Left lung (tissue), 10 donors: ENCODE results near the gene APBA2. TPM values are rescaled to one million over a fixed set of nuclear protein-coding genes. Genes with fewer than 3 reads are reported as not detected.

ENCODE experiments used
- ATAC-seq: fragments of 200-7000 bp; cut with Tn5 transposase; one replicate; pipeline ENCODE4 v1.9.1; 2020; ENCODE audit warnings: moderate library complexity
- DNase-seq, 4 donors: peaks; one replicate each; pipeline ENCODE4 v3.0.0-alpha.2; 2013 to 2020
- H3K27ac ChIP-seq, 2 donors: fragments of 200-600 bp; sonication (generic) in 1 of 2; one replicate each; pipeline versions ENCODE4 v1.5.0 to v1.8.0; 2020 to 2021
- H3K27me3 ChIP-seq, 2 donors: fragments of 200-600 bp; sonication (generic) in 1 of 2; one replicate each; pipeline versions ENCODE4 v1.5.0 to v1.8.0; 2020 to 2021
- H3K36me3 ChIP-seq, 2 donors: fragments of 200-600 bp; sonication (generic) in 1 of 2; one replicate each; pipeline versions ENCODE4 v1.5.0 to v1.8.0; 2020 to 2021
- H3K4me1 ChIP-seq, 2 donors: fragments of 200-600 bp; one replicate each; pipeline ENCODE4 v1.8.0; 2021
- H3K4me3 ChIP-seq, 2 donors: fragments of 200-600 bp; sonication (generic) in 1 of 2; one replicate each; pipeline versions ENCODE4 v1.5.0 to v1.8.0; 2020 to 2021; ENCODE audit warnings: mild to moderate bottlenecking in 1 of 2
- H3K9me3 ChIP-seq, 2 donors: fragments of 200-600 bp; sonication (generic) in 1 of 2; one replicate each; pipeline versions ENCODE4 v1.5.0 to v1.8.0; 2020 to 2021
- intact Hi-C, 2 donors: fragments of 100-400 bp; cut with DNase I; formaldehyde crosslinking; loops; one replicate each; pipeline versions ENCODE4 v1.11.2 to v1.14.2; 2022
- polyA plus RNA-seq, 6 donors: library from polyadenylated mRNA; unstranded; fragments of 120-200 nt; gene quantifications; one replicate each; pipeline ENCODE4 v1.2.1, GENCODE V29; 2013; ENCODE audit not compliant: insufficient read length in 6 of 6
- total RNA-seq, 2 donors: library from RNA; stranded (reverse); fragmentation: NEBNext Ultra II Directional; extraction: Animal tissue kit (Norgen Biotek cat#: 25700); gene quantifications; one replicate each; pipeline ENCODE4 v1.2.1, GENCODE V29; 2021
- TF ChIP-seq, protein P1 (sequence below), 2 donors: fragments of 200-600 bp; sonication (generic) in 1 of 2; IDR thresholded peaks; one replicate each; pipeline versions ENCODE4 v1.5.0 to v1.8.0; 2021; ENCODE audit warnings: antibody characterized with exemption in 2 of 2
- donor health status: DM: no; HTN: yes; CAD: no.
- donor health status: DM: no; HTN: no; CAD: no.

The APBA2 gene
- total and polyA plus RNA-seq, 8 donors = 3.9 to 18.4 (median 11.1) TPM

DNA sequence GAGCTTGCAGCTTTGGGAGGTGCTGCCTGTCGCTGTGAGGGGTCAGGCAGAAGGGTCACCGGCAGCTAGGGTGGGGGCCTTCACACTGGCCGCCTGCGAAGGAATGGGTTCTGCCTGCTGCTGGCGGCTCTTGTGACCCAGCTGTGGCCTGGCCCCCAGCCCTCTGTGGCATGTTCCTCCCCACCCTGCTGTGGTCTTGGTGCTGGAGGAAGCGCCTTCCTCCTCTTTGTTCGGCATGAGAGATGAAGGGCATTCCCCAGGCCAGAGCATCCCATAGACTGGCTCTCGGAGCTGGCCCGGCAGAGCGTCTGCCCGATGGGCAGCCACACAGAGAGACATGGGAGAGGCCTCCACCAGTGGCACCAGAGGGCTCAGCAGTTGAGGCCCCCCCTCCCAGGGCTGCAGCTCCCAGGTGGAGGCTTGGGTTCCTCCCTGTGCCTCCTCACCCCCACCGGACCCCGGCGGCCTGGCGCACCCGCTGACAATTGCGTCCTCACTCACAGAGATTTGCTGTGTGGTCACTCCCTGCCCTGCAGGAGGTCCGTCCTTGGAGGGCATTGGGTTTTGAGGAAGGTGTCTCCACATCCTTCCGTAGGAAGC lies 221.6 kb downstream of the APBA2 start:
- Histone ChIP-seq H3K4me3 (no peak overlapping the region), H3K36me3 (no peaks in the 10 kb centered on the region), H3K9me3 (no peaks in the 10 kb centered on the region), H3K4me1 (peaks cover 0 to 8% of the 10 kb centered on the region in 2 donors), H3K27me3 (peaks cover 0 to 31% of the 10 kb centered on the region in 2 donors), H3K27ac (no peak overlapping the region)
- DNase-seq = peak in 1 of 4 donors; percentile 67
- TF ChIP-seq, protein P1, sequence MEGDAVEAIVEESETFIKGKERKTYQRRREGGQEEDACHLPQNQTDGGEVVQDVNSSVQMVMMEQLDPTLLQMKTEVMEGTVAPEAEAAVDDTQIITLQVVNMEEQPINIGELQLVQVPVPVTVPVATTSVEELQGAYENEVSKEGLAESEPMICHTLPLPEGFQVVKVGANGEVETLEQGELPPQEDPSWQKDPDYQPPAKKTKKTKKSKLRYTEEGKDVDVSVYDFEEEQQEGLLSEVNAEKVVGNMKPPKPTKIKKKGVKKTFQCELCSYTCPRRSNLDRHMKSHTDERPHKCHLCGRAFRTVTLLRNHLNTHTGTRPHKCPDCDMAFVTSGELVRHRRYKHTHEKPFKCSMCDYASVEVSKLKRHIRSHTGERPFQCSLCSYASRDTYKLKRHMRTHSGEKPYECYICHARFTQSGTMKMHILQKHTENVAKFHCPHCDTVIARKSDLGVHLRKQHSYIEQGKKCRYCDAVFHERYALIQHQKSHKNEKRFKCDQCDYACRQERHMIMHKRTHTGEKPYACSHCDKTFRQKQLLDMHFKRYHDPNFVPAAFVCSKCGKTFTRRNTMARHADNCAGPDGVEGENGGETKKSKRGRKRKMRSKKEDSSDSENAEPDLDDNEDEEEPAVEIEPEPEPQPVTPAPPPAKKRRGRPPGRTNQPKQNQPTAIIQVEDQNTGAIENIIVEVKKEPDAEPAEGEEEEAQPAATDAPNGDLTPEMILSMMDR (IDR thresholded peaks at IDR 0.05) = no peak
- intact Hi-C loops = loop anchor here in 1 of 2 donors (10.0 kb wide), 1 partner anchor 223 kb away; the partner anchor contains the start of gene APBA2
- no peak for ATAC-seq

DNA sequence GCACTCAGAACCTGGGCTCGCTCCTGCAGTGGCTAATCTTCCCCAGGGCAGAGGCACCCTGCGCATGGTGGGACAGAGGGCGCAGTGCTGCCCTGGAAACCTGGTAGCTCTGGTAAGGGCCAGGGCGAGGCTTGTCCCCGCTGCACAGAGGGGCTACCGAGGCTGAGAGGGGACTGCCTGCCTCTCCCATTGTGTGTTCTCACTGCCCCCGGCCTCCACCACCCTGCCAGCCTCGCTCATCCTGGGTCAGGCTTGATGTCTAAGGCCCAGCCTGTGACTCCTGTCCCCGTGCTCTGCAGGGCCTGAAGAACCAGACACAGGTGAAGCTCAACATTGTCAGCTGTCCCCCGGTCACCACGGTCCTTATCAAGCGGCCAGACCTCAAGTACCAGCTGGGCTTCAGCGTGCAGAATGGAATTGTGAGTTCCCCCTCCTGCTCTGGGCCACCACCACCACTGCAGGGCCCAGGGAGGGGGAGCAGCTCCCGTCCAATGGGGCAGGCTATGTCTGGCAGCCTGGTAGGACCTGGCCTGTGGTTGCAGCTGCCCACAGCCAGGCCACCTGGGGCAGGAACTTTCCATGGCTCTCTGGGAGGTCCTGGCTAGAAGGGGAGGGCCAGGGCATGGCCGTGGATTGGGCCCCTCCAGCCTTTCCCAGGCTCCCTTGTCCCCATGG lies 222.3 kb downstream of the APBA2 start:
- peaks cover 0 to 8% of the 10 kb centered on the region in 2 donors for H3K4me1 ChIP-seq
- peaks cover 0 to 32% of the 10 kb centered on the region in 2 donors for H3K27me3 ChIP-seq
- TF ChIP-seq, protein P1 (IDR thresholded peaks at IDR 0.05) = no peak
- H3K36me3 ChIP-seq = no peaks in the 10 kb centered on the region
- intact Hi-C loops = loop anchor here in 1 of 2 donors (10.0 kb wide), 1 partner anchor 223 kb away; the partner anchor contains the start of gene APBA2
- no peaks in the 10 kb centered on the region for H3K9me3 ChIP-seq
- DNase-seq (peak in 1 of 4 donors; percentile 73), ATAC-seq (no peak)
- no peak overlapping the region for H3K27ac ChIP-seq
- H3K4me3 ChIP-seq = no peak overlapping the region

DNA sequence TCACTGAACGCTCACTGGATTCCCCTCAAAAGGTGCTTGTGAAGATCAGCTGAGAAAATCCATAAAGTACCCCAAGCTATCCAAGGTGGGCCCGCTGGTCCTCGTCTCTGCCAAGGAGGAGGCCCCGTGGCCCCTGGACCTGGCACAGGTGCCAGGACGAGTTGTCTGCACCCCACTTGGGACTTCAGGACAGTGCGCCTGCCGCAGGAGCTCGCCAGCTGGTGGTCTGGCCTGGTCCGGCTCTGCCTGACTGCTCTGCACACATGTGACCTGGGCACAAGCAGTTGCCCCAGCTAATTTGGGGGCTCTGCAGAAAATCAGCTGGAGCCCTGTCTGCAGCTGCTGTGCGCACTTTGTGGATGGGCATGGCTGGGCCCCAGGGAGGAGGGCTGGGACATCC lies 224.0 kb downstream of the APBA2 start:
- DNase-seq = peak in 1 of 4 donors; percentile 65
- Histone ChIP-seq H3K4me3 (no peak overlapping the region), H3K27me3 (peaks cover 0 to 33% of the 10 kb centered on the region in 2 donors), H3K27ac (no peak overlapping the region), H3K4me1 (no peaks in the 10 kb centered on the region), H3K36me3 (no peaks in the 10 kb centered on the region), H3K9me3 (no peaks in the 10 kb centered on the region)
- no peak for ATAC-seq
- TF ChIP-seq, protein P1 (IDR thresholded peaks at IDR 0.05) = no peak
- intact Hi-C loops = loop anchor here in 1 of 2 donors (10.0 kb wide), 1 partner anchor 225 kb away; the partner anchor contains the start of gene APBA2

DNA sequence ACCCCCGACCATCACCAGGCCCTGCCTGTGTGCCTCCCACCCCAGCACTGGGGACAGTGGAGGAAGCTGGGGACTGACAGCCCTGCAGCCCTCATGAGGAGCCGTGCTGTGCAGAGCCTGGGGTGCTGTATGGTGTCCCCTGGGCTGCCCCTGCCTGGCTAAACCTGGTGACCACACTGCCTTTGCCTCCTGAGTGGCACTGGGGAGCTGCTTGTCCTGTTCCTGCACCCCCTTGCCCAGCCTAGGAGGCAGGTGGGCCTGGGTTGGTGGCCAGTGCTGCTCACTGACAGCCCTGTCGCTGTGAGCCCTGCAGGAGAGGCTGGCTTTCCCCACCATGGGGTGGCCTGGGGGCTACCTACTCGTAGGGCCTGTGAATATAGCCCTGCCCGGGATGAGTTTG lies 224.4 kb downstream of the APBA2 start:
- Histone ChIP-seq H3K36me3 (no peaks in the 10 kb centered on the region), H3K27ac (no peak overlapping the region), H3K9me3 (no peaks in the 10 kb centered on the region), H3K27me3 (peaks cover 0 to 33% of the 10 kb centered on the region in 2 donors), H3K4me3 (no peak overlapping the region), H3K4me1 (peaks cover 0 to 1% of the 10 kb centered on the region in 2 donors)
- DNase-seq (peak in 1 of 4 donors; percentile 58), ATAC-seq (no peak)
- TF ChIP-seq, protein P1 (IDR thresholded peaks at IDR 0.05) = no peak
- intact Hi-C loops = no loop called here

DNA sequence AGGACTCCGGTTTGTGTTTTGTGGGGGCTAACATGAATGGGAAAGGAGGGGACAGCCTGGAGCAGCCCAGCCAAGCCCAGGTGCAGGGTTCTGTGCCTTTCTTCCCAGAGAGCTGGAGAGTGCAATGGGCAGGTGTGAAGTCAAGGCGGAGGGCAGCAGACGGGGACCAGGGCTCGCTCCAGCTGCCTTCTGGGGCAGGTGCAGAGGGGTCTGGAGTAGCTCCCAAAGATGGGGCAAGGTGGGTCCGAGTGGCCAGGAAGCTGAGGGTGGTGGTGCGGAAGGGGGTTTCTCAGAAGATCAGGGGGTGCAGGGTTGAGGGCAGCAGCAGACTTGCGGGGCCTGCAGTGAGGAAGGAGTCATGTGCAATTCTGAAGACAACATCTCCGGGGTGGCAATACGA lies 225.0 kb downstream of the APBA2 start:
- Histone ChIP-seq H3K4me3 (no peak overlapping the region), H3K27ac (no peak overlapping the region), H3K9me3 (no peaks in the 10 kb centered on the region), H3K36me3 (no peaks in the 10 kb centered on the region), H3K4me1 (peaks cover 0 to 6% of the 10 kb centered on the region in 2 donors), H3K27me3 (peaks cover 0 to 35% of the 10 kb centered on the region in 2 donors)
- ATAC-seq = no peak
- TF ChIP-seq, protein P1 (IDR thresholded peaks at IDR 0.05) = no peak
- intact Hi-C loops = no loop called here
- peak in 1 of 4 donors; percentile 50 for DNase-seq
